Activated T-cell treated with anti-CD3 and anti-CD28 coated beads, Interleukin-2, amount 50 U/mL, for 4 hours (primary cell): ENCODE results near the gene KATNAL2. TPM values are rescaled to one million over a fixed set of nuclear protein-coding genes. Genes with fewer than 3 reads are reported as not detected.

Source experiments
- ATAC-seq, 2 donors: fragments of 200-7000 bp; cut with Tn5 transposase; one replicate each; pipeline ENCODE4 v1.10.0; 2021
- DNase-seq: peaks from one replicate; pipeline ENCODE4 v3.0.0-alpha.2; 2020
- H3K27me3 Mint-ChIP-seq: one replicate; pipeline ENCODE4 v1.8.0; 2021; ENCODE audit warnings: low read depth, mixed read lengths
- H3K36me3 Mint-ChIP-seq: one replicate; pipeline ENCODE4 v1.8.0; 2022; ENCODE audit warnings: mixed read lengths; ENCODE audit not compliant: insufficient read depth
- H3K4me1 Mint-ChIP-seq: one replicate; pipeline ENCODE4 v1.8.0; 2021; ENCODE audit warnings: low read depth, mixed read lengths
- H3K4me3 Mint-ChIP-seq: one replicate; pipeline ENCODE4 v1.8.0; 2021; ENCODE audit warnings: mild to moderate bottlenecking, moderate library complexity, mixed read lengths
- H3K9me3 Mint-ChIP-seq: one replicate; pipeline ENCODE4 v1.8.0; 2021; ENCODE audit warnings: mixed read lengths
- total RNA-seq, 3 donors: library from RNA; stranded (reverse); gene quantifications; one replicate each; pipeline ENCODE4 v1.2.1, GENCODE V29; 2021

The KATNAL2 gene
- total RNA-seq, 3 donors from 2014 or later: 0.54 to 1.0 (median 0.61) TPM

DNA sequence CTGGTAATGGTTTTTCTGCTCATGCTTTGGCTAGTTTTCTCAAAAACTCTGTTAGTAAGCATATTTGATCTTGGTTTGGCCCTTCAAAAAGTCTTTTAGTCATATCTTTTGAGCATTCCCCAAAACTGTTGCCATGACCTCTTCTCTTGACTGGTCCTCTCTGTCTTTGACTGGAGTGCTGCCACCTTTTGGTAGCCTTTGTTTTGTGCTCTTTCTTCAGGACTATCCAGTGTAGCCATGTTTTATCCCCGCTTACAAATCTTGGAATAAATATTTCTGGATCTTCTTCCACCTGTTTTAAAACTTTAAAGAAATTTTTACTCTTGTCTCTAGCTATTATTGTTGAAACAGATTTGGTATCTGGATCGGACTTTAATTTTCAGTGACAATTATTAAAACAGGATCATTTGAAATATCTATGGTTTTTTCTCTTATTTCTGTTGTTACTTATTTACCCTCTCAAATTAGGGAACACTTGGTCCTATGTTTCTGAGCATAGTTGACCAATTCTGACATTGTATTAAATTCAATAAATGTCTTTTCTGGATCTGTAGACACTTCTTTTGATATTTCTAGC, 119.0 kb downstream of the KATNAL2 start:
- Mint-ChIP-seq H3K27me3 (peaks cover 10% of the 10 kb centered on the region), H3K36me3 (no peaks in the 10 kb centered on the region), H3K9me3 (peaks cover 13% of the 10 kb centered on the region), H3K4me1 (no peaks in the 10 kb centered on the region), H3K4me3 (no peak overlapping the region)
- DNase-seq (no peak), ATAC-seq (no peak)

DNA sequence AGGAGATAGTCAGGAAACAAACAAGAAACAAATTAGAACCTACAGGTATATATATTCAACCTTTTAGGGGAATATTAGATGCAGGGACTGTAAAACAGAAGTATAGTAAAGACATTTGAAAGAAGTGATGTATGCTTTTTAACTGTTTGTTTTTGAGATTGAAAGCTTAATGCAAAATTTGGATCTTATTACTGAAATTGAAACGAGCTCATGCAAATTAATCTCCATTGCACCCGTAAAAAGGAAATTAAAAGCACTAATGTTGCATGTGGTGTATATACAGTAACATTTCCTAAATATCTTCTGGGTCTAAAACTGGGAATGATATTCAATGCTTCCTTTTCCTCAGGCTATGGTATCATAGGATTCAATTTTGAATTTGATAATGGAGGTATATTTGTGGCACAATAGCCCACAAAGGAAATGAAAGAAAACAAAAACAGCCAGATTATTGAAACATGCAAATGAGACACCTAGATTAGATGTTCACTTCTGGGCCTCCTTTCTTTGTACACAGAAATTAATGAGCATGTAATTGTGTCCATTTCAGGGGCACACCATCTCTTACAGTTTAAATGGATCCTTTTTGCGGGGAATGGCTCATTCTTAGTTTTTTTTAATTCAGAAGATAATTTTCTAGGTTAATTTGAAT, 119.7 kb downstream of the KATNAL2 start:
- ATAC-seq (no peak), DNase-seq (no peak)
- Mint-ChIP-seq H3K4me3 (no peak overlapping the region), H3K27me3 (peaks cover 10% of the 10 kb centered on the region), H3K36me3 (no peaks in the 10 kb centered on the region), H3K4me1 (no peaks in the 10 kb centered on the region), H3K9me3 (peaks cover 7% of the 10 kb centered on the region)

DNA sequence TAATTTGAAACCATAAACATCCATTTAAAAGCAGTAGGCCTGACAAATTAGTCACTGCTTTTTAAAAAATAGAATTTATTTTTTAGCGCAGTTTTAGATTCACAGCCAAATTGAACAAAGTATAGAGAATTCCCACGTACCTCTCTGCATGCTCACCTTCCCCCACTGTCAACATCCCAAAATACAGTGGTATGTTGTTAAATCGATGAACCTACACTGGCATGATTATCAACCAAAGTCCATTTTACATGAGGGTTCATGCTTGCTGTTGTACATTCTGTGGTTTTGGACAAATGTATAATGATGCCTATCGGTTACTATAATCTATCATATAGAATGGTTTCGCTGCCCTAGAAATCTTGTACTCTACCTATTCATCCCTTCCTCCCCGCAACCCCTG, 123.6 kb downstream of the KATNAL2 start:
- ATAC-seq (no peak), DNase-seq (no peak)
- Mint-ChIP-seq H3K4me1 (no peaks in the 10 kb centered on the region), H3K27me3 (peaks cover 10% of the 10 kb centered on the region), H3K9me3 (peaks cover 4% of the 10 kb centered on the region), H3K4me3 (no peak overlapping the region), H3K36me3 (no peaks in the 10 kb centered on the region)

DNA sequence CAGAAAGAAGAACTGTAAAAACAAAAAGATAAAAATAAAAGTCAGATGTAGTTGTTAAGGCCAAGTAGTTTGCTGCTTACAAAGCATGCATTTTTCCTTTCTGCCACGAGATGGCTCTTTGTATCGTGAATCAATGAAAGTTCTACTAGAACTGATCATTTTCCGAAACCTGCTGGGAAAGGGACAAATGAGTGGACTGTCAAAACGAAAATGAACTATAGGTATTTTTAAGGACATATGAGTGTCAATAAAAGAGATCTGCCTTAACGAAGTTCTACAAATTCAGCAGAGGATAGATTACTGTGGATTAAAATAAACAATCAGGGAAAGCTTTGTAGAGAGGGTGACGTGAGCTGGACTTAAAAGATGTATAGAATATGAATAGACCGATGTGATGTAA, 133.1 kb downstream of the KATNAL2 start:
- DNase-seq (no peak), ATAC-seq (no peak)
- no peaks in the 10 kb centered on the region for H3K27me3 Mint-ChIP-seq
- no peaks in the 10 kb centered on the region for H3K36me3 Mint-ChIP-seq
- H3K4me1 Mint-ChIP-seq: no peaks in the 10 kb centered on the region
- H3K4me3 Mint-ChIP-seq: no peak overlapping the region
- H3K9me3 Mint-ChIP-seq: no peaks in the 10 kb centered on the region

DNA sequence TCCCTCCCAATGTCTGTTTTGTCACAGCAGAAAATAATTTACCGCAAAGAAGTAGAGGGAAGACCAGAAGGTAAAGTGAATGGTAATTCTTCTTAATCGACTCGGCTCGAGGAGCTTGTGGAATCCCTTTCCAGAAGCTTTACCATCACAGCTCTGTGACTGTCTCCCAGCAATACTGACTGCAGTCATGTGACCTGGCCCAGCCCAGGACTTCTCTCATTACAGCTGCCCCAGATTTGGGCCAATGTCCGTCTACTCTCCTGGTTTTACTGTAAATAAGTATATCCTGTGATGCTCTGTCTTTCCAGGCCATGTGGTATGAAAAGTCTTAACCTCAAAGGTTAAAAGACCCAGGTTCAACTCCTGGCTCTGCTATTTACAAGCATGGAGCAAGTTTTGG, 137.0 kb downstream of the KATNAL2 start:
- no peaks in the 10 kb centered on the region for H3K4me1 Mint-ChIP-seq
- H3K27me3 Mint-ChIP-seq: no peaks in the 10 kb centered on the region
- DNase-seq (no peak), ATAC-seq (no peak)
- no peaks in the 10 kb centered on the region for H3K36me3 Mint-ChIP-seq
- no peak overlapping the region for H3K4me3 Mint-ChIP-seq
- no peaks in the 10 kb centered on the region for H3K9me3 Mint-ChIP-seq

DNA sequence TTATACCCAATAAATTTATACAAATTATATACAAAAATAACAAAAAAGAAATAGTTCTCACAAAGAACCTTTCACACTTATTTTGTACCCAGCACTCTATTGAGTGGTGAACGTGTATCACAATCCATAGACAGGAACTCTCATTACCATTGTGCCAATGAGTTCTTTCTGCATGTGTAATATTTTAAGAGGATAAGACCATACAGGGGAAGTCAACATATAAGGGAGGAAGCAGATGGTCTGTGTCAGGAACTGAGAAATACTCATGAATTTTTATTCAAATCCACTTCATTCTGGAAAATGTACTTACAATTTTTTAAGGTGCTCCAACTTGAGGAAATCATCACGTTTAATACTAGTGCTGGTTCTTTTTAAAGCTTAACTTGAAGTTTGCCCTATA, 145.1 kb downstream of the KATNAL2 start:
- no peaks in the 10 kb centered on the region for H3K27me3 Mint-ChIP-seq
- H3K36me3 Mint-ChIP-seq: no peaks in the 10 kb centered on the region
- no peaks in the 10 kb centered on the region for H3K4me1 Mint-ChIP-seq
- ATAC-seq: no peak
- no peaks in the 10 kb centered on the region for H3K9me3 Mint-ChIP-seq
- DNase-seq: no peak
- no peak overlapping the region for H3K4me3 Mint-ChIP-seq

DNA sequence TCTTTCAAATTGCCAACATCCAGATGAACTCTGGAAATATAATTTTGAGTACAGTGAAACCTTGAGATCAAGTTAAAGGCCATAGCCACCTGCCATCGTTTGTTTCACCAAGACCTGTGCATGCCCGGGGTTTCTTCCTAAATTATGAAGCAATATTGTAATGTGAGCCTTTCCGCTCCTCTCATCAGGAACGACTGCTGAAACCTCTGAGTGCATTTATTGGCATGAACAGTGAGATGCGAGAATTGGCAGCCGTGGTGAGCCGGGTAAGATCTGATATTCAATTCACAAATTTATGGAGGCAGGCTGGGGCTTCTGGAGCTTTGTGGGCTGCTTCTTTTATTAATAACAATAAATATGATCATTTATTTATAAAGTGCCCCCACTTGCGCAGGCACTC, 145.7 kb downstream of the KATNAL2 start:
- H3K4me1 Mint-ChIP-seq: no peaks in the 10 kb centered on the region
- DNase-seq (no peak), ATAC-seq (no peak)
- no peaks in the 10 kb centered on the region for H3K9me3 Mint-ChIP-seq
- H3K36me3 Mint-ChIP-seq: no peaks in the 10 kb centered on the region
- H3K4me3 Mint-ChIP-seq: no peak overlapping the region
- H3K27me3 Mint-ChIP-seq: no peaks in the 10 kb centered on the region

DNA sequence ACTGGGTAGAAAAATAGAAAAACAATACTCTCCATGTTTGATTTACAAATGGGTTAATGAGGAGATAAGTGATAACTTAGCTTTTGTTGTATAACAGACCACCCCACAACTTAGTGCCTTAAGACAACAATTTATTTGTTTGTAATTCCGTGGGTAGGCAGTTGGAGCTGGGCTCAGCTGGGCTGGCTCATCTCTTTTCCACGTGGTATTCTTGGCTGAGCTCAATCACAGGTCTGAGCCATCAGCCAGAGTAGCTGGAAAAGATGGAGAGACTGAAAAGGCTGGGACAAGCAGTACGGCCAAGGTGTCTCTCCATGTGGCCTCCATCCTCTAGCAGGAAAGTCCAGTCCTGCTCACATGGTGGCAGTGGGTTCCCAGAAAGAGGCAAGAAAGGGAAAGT, 150.2 kb downstream of the KATNAL2 start:
- no peaks in the 10 kb centered on the region for H3K36me3 Mint-ChIP-seq
- H3K4me1 Mint-ChIP-seq: no peaks in the 10 kb centered on the region
- H3K9me3 Mint-ChIP-seq: no peaks in the 10 kb centered on the region
- H3K4me3 Mint-ChIP-seq: no peak overlapping the region
- peaks cover 5% of the 10 kb centered on the region for H3K27me3 Mint-ChIP-seq
- ATAC-seq (no peak), DNase-seq (no peak)

DNA sequence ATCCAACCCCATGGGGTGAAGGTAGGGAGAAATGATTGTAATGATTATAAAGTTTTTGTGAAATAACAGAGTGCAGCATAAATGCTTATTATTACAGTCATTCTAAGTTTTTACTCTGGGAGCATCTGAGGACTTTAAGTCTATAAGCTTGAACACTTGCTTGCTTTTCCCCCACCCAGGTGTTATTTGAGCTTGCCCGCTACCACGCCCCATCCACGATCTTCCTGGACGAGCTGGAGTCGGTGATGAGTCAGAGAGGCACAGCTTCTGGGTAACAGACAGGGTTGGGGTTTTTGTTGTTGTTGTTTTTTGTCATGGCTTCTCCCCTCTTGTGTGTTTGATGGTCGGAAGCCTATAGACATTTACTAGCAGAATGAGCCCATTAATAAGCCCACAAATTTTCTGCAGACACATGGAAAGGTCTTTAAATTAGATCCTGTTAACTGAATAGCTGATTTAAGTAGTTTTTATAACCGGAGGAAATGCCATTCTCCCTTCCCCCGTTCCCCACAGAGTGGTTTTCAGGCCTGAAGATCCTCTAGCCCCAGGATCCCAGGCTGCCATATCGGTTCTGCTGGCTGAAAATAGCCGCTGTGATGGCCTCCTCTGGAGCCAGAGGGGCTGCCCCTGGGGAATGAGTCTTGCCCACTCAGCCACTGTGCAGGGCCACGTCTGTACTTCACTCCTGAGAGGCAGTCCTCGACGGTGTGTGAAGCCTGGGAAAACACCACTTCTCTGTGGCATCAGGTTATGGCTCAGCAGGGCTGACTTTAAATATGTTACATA, 157.9 kb downstream of the KATNAL2 start:
- ATAC-seq: no peak
- Mint-ChIP-seq H3K27me3 (peaks cover 7% of the 10 kb centered on the region), H3K4me3 (no peak overlapping the region), H3K9me3 (no peaks in the 10 kb centered on the region), H3K4me1 (no peaks in the 10 kb centered on the region), H3K36me3 (no peaks in the 10 kb centered on the region)
- DNase-seq: no peak

DNA sequence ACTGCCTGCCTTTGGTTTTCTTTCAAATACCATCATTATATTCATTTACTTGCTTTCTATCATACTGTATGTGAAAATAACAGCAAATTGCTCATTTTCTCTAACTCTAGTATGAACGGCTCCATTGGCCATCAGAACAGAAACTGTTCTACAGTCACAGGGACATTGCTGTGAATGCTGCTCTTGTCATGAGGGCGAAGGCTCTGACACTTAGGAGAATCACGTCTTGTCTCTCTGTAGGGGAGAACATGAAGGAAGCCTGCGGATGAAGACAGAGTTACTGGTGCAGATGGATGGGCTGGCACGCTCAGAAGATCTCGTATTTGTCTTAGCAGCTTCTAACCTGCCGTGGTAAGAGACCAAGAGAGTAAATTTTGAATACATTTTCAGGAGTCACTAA, 159.7 kb downstream of the KATNAL2 start:
- Mint-ChIP-seq H3K27me3 (peaks cover 2% of the 10 kb centered on the region), H3K4me3 (no peak overlapping the region), H3K36me3 (no peaks in the 10 kb centered on the region), H3K4me1 (no peaks in the 10 kb centered on the region), H3K9me3 (no peaks in the 10 kb centered on the region)
- no peak for DNase-seq
- no peak for ATAC-seq

DNA sequence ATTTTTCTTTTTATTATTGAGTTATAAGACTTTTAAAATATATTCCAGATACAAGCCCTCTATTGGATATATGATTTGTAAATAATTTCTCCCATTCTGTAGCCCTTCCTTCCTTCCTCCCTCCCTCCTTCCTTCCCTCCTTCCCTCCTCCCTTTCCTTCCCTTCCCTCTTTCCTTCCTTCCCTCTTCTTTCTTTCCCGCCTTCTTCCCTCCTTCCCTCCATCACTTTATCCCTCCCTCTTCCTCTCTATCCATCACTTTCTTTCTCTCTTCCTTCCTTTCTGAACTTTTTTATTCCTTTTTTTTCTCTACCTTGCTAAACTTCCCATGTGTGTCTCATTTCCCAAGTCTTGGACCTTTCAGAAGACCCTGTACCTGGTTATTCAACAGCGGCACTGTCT, 163.5 kb downstream of the KATNAL2 start:
- peaks cover 3% of the 10 kb centered on the region for H3K36me3 Mint-ChIP-seq
- H3K4me3 Mint-ChIP-seq: no peak overlapping the region
- ATAC-seq (no peak), DNase-seq (no peak)
- no peaks in the 10 kb centered on the region for H3K4me1 Mint-ChIP-seq
- no peaks in the 10 kb centered on the region for H3K9me3 Mint-ChIP-seq
- no peaks in the 10 kb centered on the region for H3K27me3 Mint-ChIP-seq

DNA sequence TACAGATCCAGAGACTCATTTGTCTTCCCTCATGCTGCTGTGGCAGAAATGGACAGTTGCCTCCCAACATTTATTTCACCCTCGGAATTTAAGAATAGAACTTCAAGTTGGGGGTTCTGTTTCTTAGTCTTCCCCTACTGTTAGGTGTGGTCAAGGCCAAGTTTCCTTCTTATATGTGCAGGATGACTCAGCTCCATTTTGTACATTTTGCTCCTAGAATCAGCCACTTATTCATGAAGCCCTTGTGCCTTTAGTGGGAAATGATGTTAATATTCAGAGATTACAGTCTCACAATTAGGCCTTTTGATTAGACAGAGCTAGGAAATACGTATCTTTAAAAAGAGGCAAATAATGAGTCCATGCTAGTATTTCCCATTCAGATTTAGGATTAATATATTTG, 164.2 kb downstream of the KATNAL2 start:
- H3K36me3 Mint-ChIP-seq: peaks cover 4% of the 10 kb centered on the region
- ATAC-seq (no peak), DNase-seq (no peak)
- no peaks in the 10 kb centered on the region for H3K27me3 Mint-ChIP-seq
- no peaks in the 10 kb centered on the region for H3K4me1 Mint-ChIP-seq
- no peaks in the 10 kb centered on the region for H3K9me3 Mint-ChIP-seq
- no peak overlapping the region for H3K4me3 Mint-ChIP-seq

DNA sequence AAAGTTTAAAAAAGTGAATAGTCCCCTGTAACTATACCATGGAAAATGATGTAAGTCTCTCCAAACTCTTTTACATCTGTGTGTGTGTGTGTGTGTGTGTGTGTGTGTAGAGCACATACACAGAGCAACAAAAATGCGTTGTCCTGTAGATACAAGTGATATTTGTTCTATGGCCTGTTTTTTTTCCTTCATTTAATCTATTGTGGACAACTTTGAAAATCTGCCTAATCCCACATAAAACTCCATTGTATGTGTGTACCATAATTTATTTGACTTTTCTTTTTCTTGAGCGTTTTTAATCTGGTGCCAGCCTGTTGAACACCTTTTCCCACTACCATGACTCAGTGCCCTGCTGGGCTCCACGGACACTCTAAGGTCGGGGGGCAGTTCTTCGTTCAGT, 170.3 kb downstream of the KATNAL2 start:
- DNase-seq: no peak
- Mint-ChIP-seq H3K4me1 (no peaks in the 10 kb centered on the region), H3K4me3 (no peak overlapping the region), H3K27me3 (no peaks in the 10 kb centered on the region), H3K9me3 (no peaks in the 10 kb centered on the region), H3K36me3 (peaks cover 18% of the 10 kb centered on the region)
- no peak for ATAC-seq

DNA sequence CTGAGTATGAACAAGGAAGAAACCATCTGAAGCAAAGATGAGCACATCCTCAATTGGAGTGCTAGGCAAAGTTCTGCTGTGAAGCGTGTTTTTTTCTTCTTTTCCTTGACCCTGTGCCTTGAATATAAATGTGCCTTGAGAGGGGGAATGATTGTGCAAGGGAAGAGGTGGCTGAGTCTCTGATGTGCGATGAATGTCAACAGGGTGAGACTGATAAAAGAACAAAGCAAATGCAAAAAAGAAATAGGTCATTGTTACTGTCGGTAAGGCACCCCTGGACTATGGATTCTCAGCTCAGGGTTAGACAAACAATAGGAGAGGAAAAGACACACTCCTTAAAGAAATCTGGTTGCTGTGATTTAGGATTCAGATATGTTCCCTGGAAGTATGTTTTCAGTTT, 178.4 kb downstream of the KATNAL2 start:
- H3K9me3 Mint-ChIP-seq: no peaks in the 10 kb centered on the region
- peaks cover 7% of the 10 kb centered on the region for H3K36me3 Mint-ChIP-seq
- no peaks in the 10 kb centered on the region for H3K4me1 Mint-ChIP-seq
- no peak for ATAC-seq
- no peak overlapping the region for H3K4me3 Mint-ChIP-seq
- H3K27me3 Mint-ChIP-seq: no peaks in the 10 kb centered on the region
- no peak for DNase-seq

DNA sequence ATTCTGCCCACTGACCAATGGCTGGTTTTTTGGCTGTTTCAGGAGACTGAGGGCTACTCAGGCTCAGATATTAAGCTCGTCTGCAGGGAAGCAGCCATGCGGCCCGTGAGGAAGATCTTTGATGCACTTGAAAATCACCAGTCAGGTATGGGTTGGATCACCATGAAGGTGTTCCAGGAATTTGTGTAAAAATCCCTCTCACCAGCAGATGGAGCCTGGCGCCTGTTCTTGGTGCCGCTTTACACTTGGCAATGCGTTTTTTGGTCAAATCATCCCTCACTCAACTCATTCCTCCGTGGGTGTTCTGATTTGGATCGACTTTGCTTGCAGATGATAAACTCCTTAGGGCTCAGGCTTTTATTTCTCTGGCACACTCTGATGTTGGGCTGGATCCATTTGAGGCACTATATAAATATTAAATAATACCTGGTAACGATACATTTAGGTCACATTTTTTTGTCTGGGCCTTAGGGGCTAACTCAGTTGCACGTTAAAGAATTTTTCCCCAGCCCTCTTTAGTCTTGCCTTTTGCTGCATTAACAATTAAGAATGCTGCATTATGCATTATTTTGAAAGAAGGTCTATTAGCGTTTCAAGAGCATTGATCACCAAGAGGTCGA, 182.9 kb downstream of the KATNAL2 start:
- no peaks in the 10 kb centered on the region for H3K4me1 Mint-ChIP-seq
- H3K9me3 Mint-ChIP-seq: no peaks in the 10 kb centered on the region
- peak; percentile 54 for DNase-seq

More for the DNA sequence above, 182.9 kb downstream of the KATNAL2 start:
- H3K4me3 Mint-ChIP-seq: no peak overlapping the region
- ATAC-seq: peak; percentile 63 to 74
- peaks cover 7% of the 10 kb centered on the region for H3K36me3 Mint-ChIP-seq
- H3K27me3 Mint-ChIP-seq: no peaks in the 10 kb centered on the region
